NK-92 (cell line): ENCODE results near the gene TPPP2.

Source experiments
- DNase-seq: peaks from one replicate; lab custom pipeline; 2025; ENCODE audit not compliant: unreplicated experiment; lab: John Stamatoyannopoulos, UW

The TPPP2 gene

GRCh38 chr14:21056520-21057163 is 26.6 kb downstream of the TPPP2 start:
- no peak for DNase-seq

DNA sequence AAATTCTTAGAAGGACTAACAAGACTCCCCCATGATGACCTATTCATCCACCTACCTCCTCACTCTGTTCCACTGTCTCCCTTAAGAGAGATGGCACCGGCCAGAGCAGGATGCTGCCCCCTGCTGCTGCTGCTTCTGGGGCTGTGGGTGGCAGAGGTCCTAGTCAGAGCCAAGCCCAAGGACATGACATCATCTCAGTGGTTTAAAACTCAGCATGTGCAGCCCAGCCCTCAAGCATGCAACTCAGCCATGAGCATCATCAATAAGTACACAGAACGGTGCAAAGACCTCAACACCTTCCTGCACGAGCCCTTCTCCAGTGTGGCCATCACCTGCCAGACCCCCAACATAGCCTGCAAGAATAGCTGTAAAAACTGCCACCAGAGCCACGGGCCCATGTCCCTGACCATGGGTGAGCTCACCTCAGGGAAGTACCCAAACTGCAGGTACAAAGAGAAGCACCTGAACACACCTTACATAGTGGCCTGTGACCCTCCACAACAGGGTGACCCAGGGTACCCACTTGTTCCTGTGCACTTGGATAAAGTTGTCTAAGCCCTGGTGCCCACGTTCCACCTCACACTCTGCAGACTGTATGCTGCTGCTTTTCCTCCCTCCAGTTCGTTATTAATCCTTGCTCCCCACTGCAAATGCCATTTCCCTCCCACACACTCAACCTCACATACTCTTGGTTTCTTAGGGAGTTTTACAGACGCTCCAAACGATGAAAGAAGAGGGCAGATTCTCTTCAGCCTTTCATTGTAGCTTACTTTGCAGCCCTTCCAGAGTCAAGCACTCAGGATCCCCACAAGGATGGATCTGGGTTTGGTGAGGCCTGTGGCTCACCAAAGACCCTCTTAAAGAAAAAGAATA is 28.0 kb downstream of the TPPP2 start, which contains the start of gene RNASE8:
Gene RNASE8 (plus strand): TSS at position 20 of the 873 bp plus-strand sequence. CDS start 71 bp downstream, at position 91.
- no peak for DNase-seq

GRCh38 chr14:21058903-21059302 is 28.9 kb downstream of the TPPP2 start:
- no peak for DNase-seq

DNA sequence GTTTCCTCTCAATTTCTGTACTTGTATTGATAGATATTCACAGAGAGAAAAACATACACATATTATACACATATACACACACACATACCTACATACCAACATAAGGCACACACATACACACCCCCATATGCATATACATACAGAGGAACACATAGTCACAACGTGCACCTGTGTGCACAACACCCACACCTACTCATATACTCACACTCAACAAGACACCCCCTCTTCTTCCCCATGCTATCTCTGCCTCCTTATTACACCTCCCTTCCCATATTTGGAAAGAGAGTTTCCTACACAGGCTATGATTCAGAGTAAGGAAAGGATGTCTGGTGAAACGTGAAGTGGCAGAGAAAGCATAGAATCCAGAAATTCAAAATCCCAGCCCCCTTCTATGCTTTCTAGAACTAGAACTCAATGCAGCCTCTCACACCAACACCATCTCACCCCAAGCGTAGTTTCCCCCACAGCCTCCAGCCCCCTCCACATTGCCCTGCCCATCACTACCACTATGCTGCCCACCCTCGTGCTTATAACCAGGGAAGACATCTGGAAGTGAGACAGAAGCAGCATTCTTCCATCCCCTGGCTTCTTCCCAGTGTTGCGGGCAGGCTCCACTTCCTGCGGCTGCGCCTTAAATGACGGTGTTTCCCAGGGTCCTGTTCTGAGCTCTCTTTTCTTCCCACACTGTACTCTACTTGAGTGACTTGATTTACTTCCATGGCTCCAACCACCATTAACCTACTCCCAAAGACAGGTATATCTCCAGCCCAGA is 30.0 kb downstream of the TPPP2 start:
- DNase-seq: no peak

GRCh38 chr14:21060614-21061346 is 30.8 kb downstream of the TPPP2 start:
- DNase-seq: no peak

- DNase-seq: no peak
Observed at GRCh38 chr14:21061347-21061668, 31.3 kb downstream of the TPPP2 start.

DNA sequence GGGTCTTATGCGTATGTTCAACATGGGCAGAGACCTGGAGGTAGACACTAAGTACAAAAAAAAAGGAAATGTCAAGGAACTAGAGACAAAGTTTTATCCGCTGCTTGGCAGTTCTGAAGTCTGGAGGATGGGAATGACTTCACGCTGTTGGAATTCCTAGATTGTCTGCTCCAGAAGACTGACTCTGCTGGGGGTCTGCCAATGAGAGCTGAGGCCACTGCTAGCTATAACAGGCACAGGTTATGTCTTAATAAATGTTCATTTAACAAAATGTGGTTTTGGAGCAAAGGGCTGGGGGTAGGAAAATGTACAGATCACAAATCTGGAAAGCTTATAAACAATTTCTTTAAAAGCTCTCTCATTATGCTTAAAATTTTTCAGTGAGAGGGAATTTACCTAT is 33.5 kb downstream of the TPPP2 start:
- no peak for DNase-seq

- DNase-seq: no peak
Observed at GRCh38 chr14:21066882-21067502, 37.0 kb downstream of the TPPP2 start.

GRCh38 chr14:21068521-21069387 is 38.7 kb downstream of the TPPP2 start:
- DNase-seq: no peak

DNA sequence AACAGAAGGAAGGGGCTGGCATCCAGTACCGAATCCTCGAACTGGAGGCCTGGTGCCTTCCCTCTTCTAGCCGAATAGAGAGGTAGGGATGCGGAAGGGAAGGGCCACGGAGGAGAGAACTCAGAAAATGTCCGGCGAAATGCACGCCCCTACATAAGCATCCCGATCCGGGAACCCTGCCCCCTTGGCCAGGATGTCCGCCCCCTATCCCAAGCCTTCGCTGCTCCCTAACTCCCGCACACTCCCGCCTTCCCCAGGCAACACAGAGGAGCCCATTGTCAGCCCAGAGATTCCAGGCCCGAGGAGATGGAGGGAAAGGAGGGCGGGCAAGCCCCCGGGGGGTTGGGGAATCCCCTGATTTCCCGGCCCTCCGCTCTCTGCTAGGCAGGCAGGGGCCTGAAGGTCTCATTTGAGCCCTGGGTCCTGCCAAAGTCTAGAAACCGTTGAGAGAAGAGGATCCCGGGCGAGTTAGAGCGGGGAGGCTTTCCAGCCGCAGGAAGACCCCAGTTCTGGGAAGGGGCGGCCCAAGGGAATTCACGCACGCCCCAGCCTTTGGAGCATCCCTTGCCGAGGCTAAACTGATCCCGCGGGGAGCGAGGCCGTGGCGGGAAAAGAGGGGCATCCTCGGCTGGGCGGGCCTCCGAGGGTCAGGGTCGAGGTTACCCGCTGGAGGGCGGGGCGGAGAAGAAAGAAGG is 39.5 kb downstream of the TPPP2 start:
- no peak for DNase-seq

DNA sequence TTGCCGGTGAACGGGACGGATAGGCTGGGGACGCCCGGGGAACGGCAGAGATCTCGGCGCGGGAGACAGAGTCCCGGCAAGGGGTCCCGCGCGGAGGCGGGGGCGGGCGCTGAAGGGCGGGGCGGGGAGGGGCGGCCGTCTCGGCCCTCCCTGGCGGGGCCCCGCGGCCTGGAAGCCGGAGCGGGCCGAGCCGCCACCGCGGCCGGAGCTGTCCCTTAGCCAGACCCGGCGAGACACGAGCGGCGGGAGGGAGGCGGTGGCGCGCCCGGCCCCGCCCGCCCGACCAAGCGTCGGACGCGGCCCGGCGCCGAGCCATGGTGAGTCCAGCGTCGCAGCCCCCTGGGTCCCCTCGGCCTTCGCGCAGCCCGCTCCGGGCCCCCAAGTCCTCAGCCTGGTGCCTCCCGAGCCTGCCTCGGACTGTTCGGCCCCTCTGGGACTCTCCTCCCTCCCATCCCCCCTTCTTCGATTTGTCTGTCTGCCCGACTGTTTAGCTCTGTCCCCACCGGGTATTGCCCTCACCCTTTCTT is 40.1 kb downstream of the TPPP2 start, which contains the start of gene ARHGEF40:
Gene ARHGEF40 (plus strand): TSS at position 222 of the 527 bp plus-strand sequence. CDS start 93 bp downstream, at position 315.
- DNase-seq: no peak

DNA sequence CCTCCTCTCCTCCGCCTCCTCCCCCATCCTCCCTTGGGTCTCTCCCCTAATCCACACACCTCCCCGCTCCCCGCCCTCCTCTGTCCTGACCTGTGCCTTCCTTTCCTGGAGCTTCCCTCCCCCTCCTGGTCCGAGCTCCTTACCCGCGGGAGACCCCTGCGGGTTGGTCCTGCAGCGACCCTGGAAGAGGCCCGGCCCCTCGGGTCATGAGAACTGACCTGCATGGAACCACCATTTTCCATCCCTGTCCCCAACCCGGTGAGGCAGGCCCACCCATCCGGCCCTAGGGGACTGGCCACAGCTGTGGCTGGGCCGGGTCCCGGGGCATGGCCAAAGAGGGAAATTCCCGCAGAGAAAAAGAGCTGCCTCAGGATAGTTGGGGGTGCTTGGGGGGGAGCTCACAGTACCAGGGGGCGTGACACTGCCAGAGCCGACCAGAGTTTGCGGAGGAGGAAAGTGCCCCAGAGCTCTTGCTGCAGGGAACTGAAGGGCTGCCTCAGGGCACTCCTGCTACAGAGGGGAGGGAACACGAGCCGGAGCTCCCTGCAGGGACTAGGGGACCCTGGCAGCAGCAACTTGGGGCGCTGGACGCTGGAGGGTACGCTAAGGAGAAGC is 40.7 kb downstream of the TPPP2 start:
- no peak for DNase-seq

- DNase-seq: no peak
Observed at GRCh38 chr14:21071225-21072030, 41.4 kb downstream of the TPPP2 start.

DNA sequence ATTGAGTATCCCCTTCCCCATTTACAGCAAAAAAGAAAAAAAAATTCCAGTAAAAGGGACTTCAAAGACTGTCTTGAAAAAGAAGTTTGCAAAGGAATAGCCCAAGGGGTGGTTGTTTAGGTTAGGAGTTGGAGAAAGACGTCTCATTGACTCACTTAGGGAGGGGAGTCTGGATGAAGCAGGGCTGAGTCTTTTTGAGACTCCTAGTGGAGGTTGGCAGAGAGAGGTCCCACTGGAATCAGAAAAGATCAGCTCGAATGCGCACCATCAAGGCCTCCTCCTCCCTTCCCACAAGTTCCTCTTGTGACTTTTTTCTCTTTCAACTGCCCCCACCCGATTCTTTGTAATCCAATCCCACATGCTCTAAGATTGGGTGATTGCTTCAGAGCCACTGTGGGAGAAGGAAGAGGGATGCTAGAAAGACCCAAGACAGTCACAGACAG is 42.0 kb downstream of the TPPP2 start:
- no peak for DNase-seq

GRCh38 chr14:21072781-21073339 is 42.8 kb downstream of the TPPP2 start:
- no peak for DNase-seq

DNA sequence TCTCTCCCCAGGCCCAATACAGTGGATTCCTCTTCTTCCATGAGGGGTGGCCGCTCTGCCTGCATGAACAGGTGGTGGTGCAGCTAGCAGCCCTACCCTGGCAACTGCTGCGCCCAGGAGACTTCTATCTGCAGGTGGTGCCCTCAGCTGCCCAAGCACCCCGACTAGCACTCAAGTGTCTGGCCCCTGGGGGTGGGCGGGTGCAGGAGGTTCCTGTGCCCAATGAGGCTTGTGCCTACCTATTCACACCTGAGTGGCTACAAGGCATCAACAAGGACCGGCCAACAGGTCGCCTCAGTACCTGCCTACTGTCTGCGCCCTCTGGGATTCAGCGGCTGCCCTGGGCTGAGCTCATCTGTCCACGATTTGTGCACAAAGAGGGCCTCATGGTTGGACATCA is 43.9 kb downstream of the TPPP2 start:
- DNase-seq: no peak
